Measurements from ENCODE around the gene HEXD. TPM values are rescaled to one million over a fixed set of nuclear protein-coding genes. Genes with fewer than 3 reads are reported as not detected.

The HEXD gene
- total RNA-seq, 2 donors from 2014 or later, result 31.5 to 37.6 TPM

DNA sequence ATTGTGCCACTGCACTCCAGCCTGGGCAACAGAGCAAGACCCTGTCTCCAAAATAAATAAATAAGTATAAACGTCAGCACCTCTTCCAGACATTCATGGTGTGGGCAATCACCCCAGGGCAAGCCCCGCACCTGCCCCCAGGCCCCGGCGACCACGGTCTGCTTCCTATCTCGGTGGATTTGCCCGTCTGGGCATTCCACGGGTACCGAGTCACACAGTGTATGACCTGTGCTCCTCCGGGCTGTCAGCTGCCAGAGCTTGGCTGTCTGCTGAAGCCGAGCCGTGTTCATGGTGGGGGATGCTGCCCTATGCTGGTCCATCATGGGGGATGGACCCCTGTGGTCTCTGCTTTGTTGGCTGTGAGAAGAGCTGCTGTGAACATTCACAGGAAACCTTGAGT, 17.0 kb downstream of the HEXD start:
- TF ChIP-seq, protein P1, sequence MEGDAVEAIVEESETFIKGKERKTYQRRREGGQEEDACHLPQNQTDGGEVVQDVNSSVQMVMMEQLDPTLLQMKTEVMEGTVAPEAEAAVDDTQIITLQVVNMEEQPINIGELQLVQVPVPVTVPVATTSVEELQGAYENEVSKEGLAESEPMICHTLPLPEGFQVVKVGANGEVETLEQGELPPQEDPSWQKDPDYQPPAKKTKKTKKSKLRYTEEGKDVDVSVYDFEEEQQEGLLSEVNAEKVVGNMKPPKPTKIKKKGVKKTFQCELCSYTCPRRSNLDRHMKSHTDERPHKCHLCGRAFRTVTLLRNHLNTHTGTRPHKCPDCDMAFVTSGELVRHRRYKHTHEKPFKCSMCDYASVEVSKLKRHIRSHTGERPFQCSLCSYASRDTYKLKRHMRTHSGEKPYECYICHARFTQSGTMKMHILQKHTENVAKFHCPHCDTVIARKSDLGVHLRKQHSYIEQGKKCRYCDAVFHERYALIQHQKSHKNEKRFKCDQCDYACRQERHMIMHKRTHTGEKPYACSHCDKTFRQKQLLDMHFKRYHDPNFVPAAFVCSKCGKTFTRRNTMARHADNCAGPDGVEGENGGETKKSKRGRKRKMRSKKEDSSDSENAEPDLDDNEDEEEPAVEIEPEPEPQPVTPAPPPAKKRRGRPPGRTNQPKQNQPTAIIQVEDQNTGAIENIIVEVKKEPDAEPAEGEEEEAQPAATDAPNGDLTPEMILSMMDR (conservative IDR thresholded peaks at IDR 0.05), result no peak
- DNase-seq, result peak; percentile 81
- no peak overlapping the region for H3K4me3 ChIP-seq (ENCODE audit: low read length)
- no peaks in the 10 kb centered on the region for H3K9me3 Mint-ChIP-seq
- H3K36me3 Mint-ChIP-seq (ENCODE audit: low read depth), result no peaks in the 10 kb centered on the region
- H3K9me3 ChIP-seq (ENCODE audit: control insufficient read depth, low read length), result no peaks in the 10 kb centered on the region
- no peaks in the 10 kb centered on the region for H3K36me3 ChIP-seq (ENCODE audit: control insufficient read depth, insufficient read depth, low read length)
- H3K27ac ChIP-seq (ENCODE audit: low read depth, low read length), result no peak overlapping the region
- no peak overlapping the region for H3K27ac Mint-ChIP-seq
- H3K27me3 Mint-ChIP-seq (ENCODE audit: insufficient read depth), result no peaks in the 10 kb centered on the region
- no peaks in the 10 kb centered on the region for H3K27me3 ChIP-seq (ENCODE audit: control insufficient read depth, insufficient read depth, low read length, poor library complexity, severe bottlenecking)
- no peaks in the 10 kb centered on the region for H3K4me1 Mint-ChIP-seq
- no peaks in the 10 kb centered on the region for H3K4me1 ChIP-seq (ENCODE audit: control insufficient read depth, insufficient read depth, low read length)
- H3K4me3 Mint-ChIP-seq, result no peak overlapping the region
- WGBS, 2 experiments (ENCODE audit: insufficient coverage in 1 of 2, insufficient read length in 1 of 2), result 71 to 90% methylated on average over 12 of the region's 12 CpGs
- no peak overlapping the region for H3K9ac ChIP-seq (ENCODE audit: extremely low read depth, low read length, poor library complexity, severe bottlenecking)

DNA sequence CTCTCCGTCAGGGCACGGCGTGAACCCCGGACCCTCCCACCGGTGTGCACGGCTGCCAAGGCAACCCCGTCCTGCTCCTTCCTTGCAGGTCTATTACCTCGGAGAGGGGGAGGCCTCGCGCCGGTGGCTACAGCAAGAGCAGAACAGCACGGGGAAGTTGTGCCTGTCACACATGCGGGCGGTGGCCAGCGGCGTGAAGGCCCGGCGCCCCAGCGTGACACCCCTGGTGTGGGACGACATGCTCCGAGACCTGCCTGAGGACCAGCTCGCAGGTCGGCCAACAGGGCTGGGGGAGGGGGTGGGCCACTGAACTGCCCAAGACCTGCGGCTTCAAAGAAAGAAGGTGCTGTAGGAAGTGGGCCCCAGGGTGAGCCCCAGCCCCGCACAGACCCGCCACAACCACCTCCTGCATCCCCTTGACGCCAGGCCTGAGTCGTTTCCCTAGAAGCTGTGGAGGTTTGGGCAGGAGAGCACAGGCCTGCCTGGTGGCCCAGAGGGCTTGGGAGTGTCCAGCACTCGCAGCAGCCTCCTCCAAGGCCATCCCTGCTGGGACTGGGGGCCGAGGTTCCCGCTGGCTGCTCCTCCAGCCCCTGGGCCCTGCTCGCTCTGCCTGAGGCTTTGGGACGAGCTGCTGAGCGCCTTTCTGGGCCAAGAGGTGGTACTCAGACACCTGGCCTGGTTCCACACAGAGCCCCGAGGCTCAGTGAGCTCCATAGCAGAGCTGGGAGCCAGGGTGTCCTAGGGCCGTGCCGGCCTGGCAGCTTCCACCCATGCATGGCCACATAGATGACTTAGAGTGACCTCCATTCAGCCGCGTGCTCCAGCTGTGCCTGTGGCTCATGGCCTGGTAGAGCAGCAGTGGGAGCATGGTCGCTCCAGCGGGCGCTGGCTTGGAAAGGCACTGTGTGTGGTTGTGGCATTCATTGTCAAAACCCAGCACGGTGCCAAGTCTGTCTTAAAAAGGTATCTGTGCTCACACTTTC, 17.7 kb downstream of the HEXD start:
- Histone ChIP-seq H3K27ac (ENCODE audit: low read depth, low read length) (no peak overlapping the region), H3K27me3 (ENCODE audit: control insufficient read depth, insufficient read depth, low read length, poor library complexity, severe bottlenecking) (no peaks in the 10 kb centered on the region), H3K9me3 (ENCODE audit: control insufficient read depth, low read length) (no peaks in the 10 kb centered on the region), H3K4me3 (ENCODE audit: low read length) (no peak overlapping the region), H3K36me3 (ENCODE audit: control insufficient read depth, insufficient read depth, low read length) (no peaks in the 10 kb centered on the region), H3K9ac (ENCODE audit: extremely low read depth, low read length, poor library complexity, severe bottlenecking) (no peak overlapping the region), H3K4me1 (ENCODE audit: control insufficient read depth, insufficient read depth, low read length) (no peaks in the 10 kb centered on the region)
- Mint-ChIP-seq H3K4me3 (no peak overlapping the region), H3K9me3 (no peaks in the 10 kb centered on the region), H3K27me3 (ENCODE audit: insufficient read depth) (no peaks in the 10 kb centered on the region), H3K27ac (no peak overlapping the region), H3K4me1 (no peaks in the 10 kb centered on the region), H3K36me3 (ENCODE audit: low read depth) (no peaks in the 10 kb centered on the region)
- WGBS, 2 experiments (ENCODE audit: insufficient coverage in 1 of 2, insufficient read length in 1 of 2), result 86 to 87% methylated on average over 32 to 43 of the region's 43 CpGs
- no peak for DNase-seq
- TF ChIP-seq, protein P1 (conservative IDR thresholded peaks at IDR 0.05), result no peak

DNA sequence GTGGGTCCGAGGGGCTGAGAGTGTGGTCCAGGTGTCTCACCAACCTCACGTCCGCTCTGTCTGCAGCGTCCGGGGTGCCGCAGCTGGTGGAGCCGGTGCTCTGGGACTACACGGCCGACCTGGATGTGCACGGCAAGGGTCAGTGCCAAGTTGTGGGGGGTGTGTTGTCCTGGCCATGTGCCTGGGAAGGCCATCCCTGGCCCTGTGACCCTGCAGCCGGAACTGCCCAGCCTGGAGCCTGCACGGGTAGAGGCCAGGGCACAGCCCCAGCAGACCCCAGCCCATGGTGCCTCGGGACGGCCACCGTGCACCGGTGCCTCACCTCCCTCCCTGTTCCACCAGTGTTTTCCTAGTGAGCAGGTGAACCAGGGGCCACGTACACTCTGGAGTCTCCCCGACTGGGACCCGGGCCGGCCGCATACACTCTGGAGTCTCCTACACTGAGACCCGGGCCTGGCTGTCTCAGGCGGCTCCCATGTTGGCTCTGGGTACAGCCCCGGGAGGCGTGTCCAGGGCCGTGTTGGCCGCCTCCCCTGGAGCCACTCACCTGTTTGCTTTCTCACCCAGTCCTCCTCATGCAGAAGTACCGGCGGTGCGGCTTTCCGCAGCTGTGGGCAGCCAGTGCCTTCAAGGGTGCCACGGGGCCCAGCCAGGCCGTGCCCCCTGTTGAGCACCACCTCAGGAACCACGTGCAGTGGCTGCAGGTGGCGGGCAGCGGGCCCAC, 18.6 kb downstream of the HEXD start:
- H3K4me3 Mint-ChIP-seq, result no peak overlapping the region
- H3K27me3 Mint-ChIP-seq (ENCODE audit: insufficient read depth), result no peaks in the 10 kb centered on the region
- Histone ChIP-seq H3K36me3 (ENCODE audit: control insufficient read depth, insufficient read depth, low read length) (no peaks in the 10 kb centered on the region), H3K4me1 (ENCODE audit: control insufficient read depth, insufficient read depth, low read length) (no peaks in the 10 kb centered on the region), H3K9me3 (ENCODE audit: control insufficient read depth, low read length) (no peaks in the 10 kb centered on the region), H3K27me3 (ENCODE audit: control insufficient read depth, insufficient read depth, low read length, poor library complexity, severe bottlenecking) (no peaks in the 10 kb centered on the region), H3K27ac (ENCODE audit: low read depth, low read length) (no peak overlapping the region), H3K4me3 (ENCODE audit: low read length) (no peak overlapping the region), H3K9ac (ENCODE audit: extremely low read depth, low read length, poor library complexity, severe bottlenecking) (no peak overlapping the region)
- TF ChIP-seq, protein P1 (conservative IDR thresholded peaks at IDR 0.05), result no peak
- no peaks in the 10 kb centered on the region for H3K36me3 Mint-ChIP-seq (ENCODE audit: low read depth)
- 92 to 93% methylated on average over 21 to 36 of the region's 36 CpGs for WGBS, 2 experiments (ENCODE audit: insufficient coverage in 1 of 2, insufficient read length in 1 of 2)
- no peak overlapping the region for H3K27ac Mint-ChIP-seq
- no peaks in the 10 kb centered on the region for H3K9me3 Mint-ChIP-seq
- DNase-seq, result peak; percentile 45
- H3K4me1 Mint-ChIP-seq, result no peaks in the 10 kb centered on the region
